Measurements from ENCODE around the gene CUX1.
"Not testable (repeated sequence)": the region's sequence is repeated elsewhere in the genome, so short reads cannot be mapped to it uniquely, and the experiment has no call there.

Gene CUX1

DNA sequence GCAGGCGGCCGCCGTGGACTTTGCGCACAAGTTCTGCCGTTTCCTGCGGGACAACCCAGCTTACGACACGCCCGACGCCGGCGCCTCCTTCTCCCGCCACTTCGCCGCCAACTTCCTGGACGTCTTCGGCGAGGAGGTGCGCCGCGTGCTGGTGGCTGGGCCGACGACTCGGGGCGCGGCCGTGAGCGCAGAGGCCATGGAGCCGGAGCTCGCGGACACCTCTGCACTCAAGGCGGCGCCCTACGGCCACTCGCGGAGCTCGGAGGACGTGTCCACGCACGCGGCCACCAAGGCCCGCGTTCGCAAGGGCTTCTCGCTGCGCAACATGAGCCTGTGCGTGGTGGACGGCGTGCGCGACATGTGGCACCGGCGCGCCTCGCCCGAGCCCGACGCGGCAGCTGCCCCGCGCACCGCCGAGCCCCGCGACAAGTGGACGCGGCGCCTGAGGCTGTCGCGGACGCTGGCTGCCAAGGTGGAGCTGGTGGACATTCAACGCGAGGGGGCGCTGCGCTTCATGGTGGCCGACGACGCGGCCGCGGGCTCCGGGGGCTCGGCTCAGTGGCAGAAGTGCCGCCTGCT is 483.3 kb downstream of the CUX1 start:
- no peak overlapping the region for H3K27ac ChIP-seq (ENCODE audit: poor library complexity, severe bottlenecking)
- no peaks in the 10 kb centered on the region for H3K36me3 ChIP-seq (ENCODE audit: low read depth)
- no peaks in the 10 kb centered on the region for H3K4me1 ChIP-seq (ENCODE audit: insufficient read depth, poor library complexity, severe bottlenecking)
- no peaks in the 10 kb centered on the region for H3K9me3 ChIP-seq (ENCODE audit: severe bottlenecking)
- no peaks in the 10 kb centered on the region for H3K27me3 ChIP-seq (ENCODE audit: insufficient read depth, poor library complexity, severe bottlenecking)
- ATAC-seq (ENCODE audit: low read depth) (no peak), DNase-seq (ENCODE audit: low spot score) (peak; percentile 57)
- no peak overlapping the region for H3K4me3 ChIP-seq (ENCODE audit: severe bottlenecking)
- TF ChIP-seq, protein P1, sequence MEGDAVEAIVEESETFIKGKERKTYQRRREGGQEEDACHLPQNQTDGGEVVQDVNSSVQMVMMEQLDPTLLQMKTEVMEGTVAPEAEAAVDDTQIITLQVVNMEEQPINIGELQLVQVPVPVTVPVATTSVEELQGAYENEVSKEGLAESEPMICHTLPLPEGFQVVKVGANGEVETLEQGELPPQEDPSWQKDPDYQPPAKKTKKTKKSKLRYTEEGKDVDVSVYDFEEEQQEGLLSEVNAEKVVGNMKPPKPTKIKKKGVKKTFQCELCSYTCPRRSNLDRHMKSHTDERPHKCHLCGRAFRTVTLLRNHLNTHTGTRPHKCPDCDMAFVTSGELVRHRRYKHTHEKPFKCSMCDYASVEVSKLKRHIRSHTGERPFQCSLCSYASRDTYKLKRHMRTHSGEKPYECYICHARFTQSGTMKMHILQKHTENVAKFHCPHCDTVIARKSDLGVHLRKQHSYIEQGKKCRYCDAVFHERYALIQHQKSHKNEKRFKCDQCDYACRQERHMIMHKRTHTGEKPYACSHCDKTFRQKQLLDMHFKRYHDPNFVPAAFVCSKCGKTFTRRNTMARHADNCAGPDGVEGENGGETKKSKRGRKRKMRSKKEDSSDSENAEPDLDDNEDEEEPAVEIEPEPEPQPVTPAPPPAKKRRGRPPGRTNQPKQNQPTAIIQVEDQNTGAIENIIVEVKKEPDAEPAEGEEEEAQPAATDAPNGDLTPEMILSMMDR (IDR thresholded peaks at IDR 0.05; ENCODE audit: poor library complexity, severe bottlenecking) = no peak

DNA sequence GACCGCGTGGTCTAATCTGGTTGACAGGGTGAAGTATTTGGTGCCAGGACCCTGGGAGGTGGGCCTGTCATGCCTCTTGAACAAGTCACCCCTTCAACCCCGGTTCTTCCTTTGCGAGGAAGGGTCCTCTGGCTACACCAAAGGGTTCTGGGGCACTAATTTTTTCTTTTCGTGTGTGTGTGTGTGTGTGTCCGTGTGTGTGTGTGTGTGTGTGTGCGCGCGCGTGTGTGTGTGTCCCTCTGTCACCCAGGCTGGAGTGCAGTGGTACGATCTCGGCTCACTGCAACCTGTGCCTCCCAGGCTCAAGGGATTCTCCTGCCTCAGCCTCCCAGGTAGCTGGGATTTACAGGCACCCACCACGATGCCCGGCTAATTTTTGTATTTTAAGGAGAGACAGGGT is 483.9 kb downstream of the CUX1 start:
- not testable (repeated sequence) for DNase-seq (ENCODE audit: low spot score); H3K4me1 ChIP-seq (ENCODE audit: insufficient read depth, poor library complexity, severe bottlenecking); H3K27me3 ChIP-seq (ENCODE audit: insufficient read depth, poor library complexity, severe bottlenecking); H3K4me3 ChIP-seq (ENCODE audit: severe bottlenecking); H3K36me3 ChIP-seq (ENCODE audit: low read depth); H3K27ac ChIP-seq (ENCODE audit: poor library complexity, severe bottlenecking); H3K9me3 ChIP-seq (ENCODE audit: severe bottlenecking); ATAC-seq (ENCODE audit: low read depth)

DNA sequence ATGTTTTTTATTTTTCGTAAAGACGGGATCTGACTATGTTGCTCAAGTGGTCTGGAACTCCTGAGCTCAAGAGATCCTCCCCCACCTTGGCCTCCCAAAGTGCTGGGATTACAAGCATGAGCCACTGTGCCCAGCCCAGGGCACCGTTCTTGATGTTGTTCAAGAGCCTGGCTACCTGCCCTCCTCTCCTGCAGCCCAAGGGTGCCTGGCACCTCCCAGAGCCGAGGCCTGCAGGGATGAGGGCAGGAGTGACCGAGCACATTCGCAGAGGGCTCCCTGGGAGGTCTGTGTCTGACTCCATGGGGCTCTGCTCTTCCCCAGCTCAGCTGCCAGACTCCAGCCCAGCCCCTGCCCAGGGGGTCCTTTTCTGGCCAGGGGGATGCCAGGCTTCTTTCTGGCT is 484.6 kb downstream of the CUX1 start:
- Histone ChIP-seq H3K9me3 (ENCODE audit: severe bottlenecking) (no peaks in the 10 kb centered on the region), H3K27me3 (ENCODE audit: insufficient read depth, poor library complexity, severe bottlenecking) (no peaks in the 10 kb centered on the region), H3K36me3 (ENCODE audit: low read depth) (no peaks in the 10 kb centered on the region), H3K4me1 (ENCODE audit: insufficient read depth, poor library complexity, severe bottlenecking) (no peaks in the 10 kb centered on the region), H3K4me3 (ENCODE audit: severe bottlenecking) (no peak overlapping the region), H3K27ac (ENCODE audit: poor library complexity, severe bottlenecking) (no peak overlapping the region)
- TF ChIP-seq, protein P1 (IDR thresholded peaks at IDR 0.05; ENCODE audit: poor library complexity, severe bottlenecking) = no peak
- DNase-seq (ENCODE audit: low spot score) (no peak), ATAC-seq (ENCODE audit: low read depth) (no peak)

DNA sequence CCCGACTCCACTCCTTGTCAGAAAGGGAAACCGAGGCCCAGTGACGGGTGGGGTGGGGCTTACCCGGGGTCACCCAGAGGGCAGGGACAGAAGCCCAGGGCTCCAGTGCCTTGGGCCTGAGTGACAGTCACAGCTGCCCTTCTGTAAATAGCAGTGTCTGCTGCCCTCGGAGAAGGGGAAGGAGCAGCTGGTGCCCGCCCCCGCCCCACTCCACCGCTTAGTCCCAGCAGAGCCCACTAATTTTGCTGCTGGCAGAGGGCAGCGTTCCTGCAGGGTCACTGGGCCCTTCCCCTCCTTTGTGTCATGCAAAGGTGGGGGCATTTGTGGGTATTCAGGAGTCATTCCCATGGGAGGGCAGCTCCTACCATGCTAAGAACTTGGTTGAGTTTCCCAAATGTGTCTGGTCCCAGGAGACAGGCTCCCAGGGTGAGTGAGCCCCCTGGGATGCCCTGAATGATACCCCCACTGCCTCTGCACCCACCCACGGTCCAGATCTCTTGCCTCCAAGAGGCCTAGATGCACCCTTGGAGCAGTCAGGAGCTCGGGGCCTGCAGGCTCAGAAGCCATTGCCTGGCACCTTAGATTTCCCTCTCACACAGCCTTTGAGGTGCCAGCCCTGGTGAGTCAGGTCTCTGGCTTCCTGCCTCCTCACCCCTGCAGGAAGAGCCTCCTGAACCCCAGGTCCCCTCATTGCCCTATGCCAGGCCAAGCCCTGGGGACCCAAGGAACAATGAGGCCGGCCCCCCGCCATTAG is 486.4 kb downstream of the CUX1 start:
- H3K9me3 ChIP-seq (ENCODE audit: severe bottlenecking) = no peaks in the 10 kb centered on the region
- no peaks in the 10 kb centered on the region for H3K4me1 ChIP-seq (ENCODE audit: insufficient read depth, poor library complexity, severe bottlenecking)
- TF ChIP-seq, protein P1 (IDR thresholded peaks at IDR 0.05; ENCODE audit: poor library complexity, severe bottlenecking) = no peak
- H3K4me3 ChIP-seq (ENCODE audit: severe bottlenecking) = no peak overlapping the region
- H3K27ac ChIP-seq (ENCODE audit: poor library complexity, severe bottlenecking) = no peak overlapping the region
- H3K36me3 ChIP-seq (ENCODE audit: low read depth) = no peaks in the 10 kb centered on the region
- no peaks in the 10 kb centered on the region for H3K27me3 ChIP-seq (ENCODE audit: insufficient read depth, poor library complexity, severe bottlenecking)
- ATAC-seq (ENCODE audit: low read depth) (peak; percentile 41; the same call in 1 of the 3 replicates), DNase-seq (ENCODE audit: low spot score) (no peak)

DNA sequence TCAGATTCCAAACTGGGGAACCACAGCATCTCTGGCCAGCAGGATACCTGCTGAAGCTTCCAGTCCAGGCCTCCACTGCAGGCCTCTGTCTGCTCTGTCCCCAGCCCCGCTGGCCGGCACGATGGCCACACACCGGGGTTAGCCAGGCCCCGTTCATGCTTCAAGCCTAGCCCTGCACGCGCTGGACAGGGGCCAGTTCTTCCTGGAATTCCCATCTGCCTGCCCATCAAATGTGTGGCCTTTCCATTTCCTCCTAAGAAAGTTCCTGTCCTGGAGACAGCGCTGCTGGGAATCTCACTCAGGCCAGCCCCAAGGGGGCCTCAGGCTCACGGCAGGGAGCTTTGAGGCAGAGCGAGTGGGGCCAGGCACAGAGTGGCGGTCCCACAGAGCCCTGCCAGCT is 487.2 kb downstream of the CUX1 start:
- H3K27me3 ChIP-seq (ENCODE audit: insufficient read depth, poor library complexity, severe bottlenecking) = no peaks in the 10 kb centered on the region
- H3K36me3 ChIP-seq (ENCODE audit: low read depth) = no peaks in the 10 kb centered on the region
- H3K4me1 ChIP-seq (ENCODE audit: insufficient read depth, poor library complexity, severe bottlenecking) = no peaks in the 10 kb centered on the region
- no peak overlapping the region for H3K27ac ChIP-seq (ENCODE audit: poor library complexity, severe bottlenecking)
- no peak for ATAC-seq (ENCODE audit: low read depth)
- H3K9me3 ChIP-seq (ENCODE audit: severe bottlenecking) = no peaks in the 10 kb centered on the region
- TF ChIP-seq, protein P1 (IDR thresholded peaks at IDR 0.05; ENCODE audit: poor library complexity, severe bottlenecking) = no peak
- no peak overlapping the region for H3K4me3 ChIP-seq (ENCODE audit: severe bottlenecking)
- DNase-seq (ENCODE audit: low spot score) = no peak

All from RWPE2 (cell line).